H1 (cell line): Measurements from ENCODE around the gene ETS1. TPM values are rescaled to one million over a fixed set of nuclear protein-coding genes. Genes with fewer than 3 reads are reported as not detected.

Experiments used
- CTCF ChIA-PET: fragments of 300-600 bp; sonication (Branson Sonifier 250); formaldehyde crosslinking; loops from one replicate; lab custom pipeline; 2021; ENCODE audit not compliant: partially characterized antibody; lab: Charles Lee
- POLR2A ChIA-PET: fragments of 300-600 bp; sonication (Branson Sonifier 250); formaldehyde crosslinking; loops from one replicate; lab custom pipeline; 2021; ENCODE audit warnings: inconsistent platforms; ENCODE audit not compliant: partially characterized antibody; lab: Charles Lee
- DNase-seq, 2 experiments: peaks; one replicate each; pipeline versions ENCODE4 v3.0.0 to v3.0.0-alpha.2; 2010 to 2022; ENCODE audit warnings: low spot score in 2 of 2, low read depth in 1 of 2, mixed read lengths in 1 of 2
- FAIRE-seq: peaks from 2 replicates; lab custom pipeline; 2011; peaks lifted over from hg19 to GRCh38; lab: Jason Lieb, UNC
- H2AFZ ChIP-seq: 2 replicates; pipeline ENCODE4 v1.8.1; 2012; ENCODE audit warnings: low read length, inconsistent platforms
- H2AK5ac ChIP-seq: 2 replicates; pipeline ENCODE4 v1.6.1; 2013; ENCODE audit warnings: low read depth, low read length
- H2BK120ac ChIP-seq: replicated peaks from 2 replicates; pipeline ENCODE3; 2013; ENCODE audit warnings: low read depth, low read length, inconsistent platforms
- H2BK12ac ChIP-seq: 2 replicates; pipeline ENCODE4 v1.6.1; 2013; ENCODE audit warnings: low read depth, low read length
- H2BK15ac ChIP-seq: 2 replicates; pipeline ENCODE4 v1.6.1; 2013; ENCODE audit warnings: low read length
- H2BK20ac ChIP-seq: 2 replicates; pipeline ENCODE4 v1.6.1; 2013; ENCODE audit warnings: low read length
- H2BK5ac ChIP-seq: 2 replicates; pipeline ENCODE4 v1.6.1; 2013; ENCODE audit warnings: low read depth, low read length
- H3K14ac ChIP-seq: 2 replicates; pipeline ENCODE4 v1.6.1; 2013; ENCODE audit warnings: inconsistent platforms; ENCODE audit not compliant: insufficient read length
- H3K18ac ChIP-seq: 2 replicates; pipeline ENCODE4 v1.6.1; 2013; ENCODE audit warnings: low read length; ENCODE audit errors: extremely low read depth
- H3K23ac ChIP-seq: 2 replicates; pipeline ENCODE4 v1.6.1; 2013; ENCODE audit warnings: inconsistent platforms; ENCODE audit not compliant: insufficient read length
- H3K23me2 ChIP-seq: 2 replicates; pipeline ENCODE4 v1.6.1; 2013; ENCODE audit warnings: low read depth, low read length
- H3K27ac ChIP-seq: 2 replicates; pipeline ENCODE4 v1.6.1; 2011; ENCODE audit warnings: low read depth, low read length, inconsistent platforms
- H3K27me3 ChIP-seq, 4 experiments: replicated peaks in 1 of 4; 1 replicate in 1 of 4; 2 replicates in 3 of 4; pipeline versions ENCODE4 v1.6.1 to v1.8.1; 2011 to 2013; ENCODE audit warnings: low read length in 3 of 4, mild to moderate bottlenecking in 3 of 4, inconsistent platforms in 2 of 4, mixed read lengths in 2 of 4, moderate library complexity in 1 of 4; ENCODE audit not compliant: control insufficient read depth in 3 of 4, insufficient read depth in 3 of 4; ENCODE audit errors: extremely low read depth in 1 of 4
- H3K36me3 ChIP-seq, 4 experiments: 2 replicates each; pipeline versions ENCODE4 v1.6.1 to v1.8.1; 2011 to 2013; ENCODE audit warnings: mild to moderate bottlenecking in 4 of 4, low read length in 3 of 4, moderate library complexity in 2 of 4, control low read depth in 1 of 4, inconsistent platforms in 1 of 4; ENCODE audit not compliant: insufficient read depth in 4 of 4, control insufficient read depth in 2 of 4
- H3K4ac ChIP-seq: replicated peaks from 2 replicates; pipeline ENCODE3; 2013; ENCODE audit warnings: low read length, low read depth, mixed read lengths, inconsistent platforms; ENCODE audit not compliant: insufficient read length
- H3K4me1 ChIP-seq, 4 experiments: replicated peaks in 1 of 4; 1 replicate in 1 of 4; 2 replicates in 3 of 4; pipeline versions ENCODE4 v1.6.1 to v1.8.1; 2011 to 2013; ENCODE audit warnings: low read length in 3 of 4, inconsistent platforms in 2 of 4, mixed read lengths in 1 of 4; ENCODE audit not compliant: insufficient read depth in 4 of 4, control insufficient read depth in 3 of 4
- H3K4me2 ChIP-seq, 2 experiments: 2 replicates each; pipeline versions ENCODE4 v1.6.1 to v1.8.1; 2011 to 2013; ENCODE audit warnings: low read depth in 2 of 2, low read length in 2 of 2, control low read depth in 1 of 2, inconsistent platforms in 1 of 2, mild to moderate bottlenecking in 1 of 2; ENCODE audit not compliant: insufficient read depth in 1 of 2
- H3K4me3 ChIP-seq, 4 experiments: fragments of 200-600, 300-600 bp in 1 of 4; sonication (generic), shearing (Covaris generic), sonication (Bioruptor Twin) in 1 of 4; 2 replicates each; pipeline versions ENCODE4 v1.5.1 to v1.8.1; 2011 to 2016; ENCODE audit warnings: low read length in 4 of 4, low read depth in 3 of 4, control low read depth in 2 of 4, inconsistent platforms in 2 of 4, mild to moderate bottlenecking in 2 of 4, mixed read lengths in 1 of 4, moderate library complexity in 1 of 4; ENCODE audit not compliant: insufficient read depth in 2 of 4; ENCODE audit errors: extremely low read depth in 1 of 4
- H3K56ac ChIP-seq: replicated peaks from 2 replicates; pipeline ENCODE3; 2013; ENCODE audit warnings: low read depth, mild to moderate bottlenecking, mixed read lengths, low read length, inconsistent platforms; ENCODE audit not compliant: insufficient read length
- H3K79me1 ChIP-seq: 2 replicates; pipeline ENCODE4 v1.6.1; 2013; ENCODE audit warnings: low read depth, low read length, control low read depth
- H3K79me2 ChIP-seq, 2 experiments: 2 replicates each; pipeline versions ENCODE4 v1.6.1 to v1.8.1; 2012 to 2013; ENCODE audit warnings: low read length in 2 of 2, mild to moderate bottlenecking in 2 of 2, inconsistent platforms in 1 of 2; ENCODE audit not compliant: insufficient read depth in 2 of 2, control insufficient read depth in 1 of 2
- H3K9ac ChIP-seq, 4 experiments: replicated peaks in 1 of 4; 1 replicate in 1 of 4; 2 replicates in 3 of 4; pipeline versions ENCODE4 v1.6.1 to v1.8.1; 2011 to 2013; ENCODE audit warnings: low read depth in 3 of 4, low read length in 3 of 4, control low read depth in 2 of 4, mild to moderate bottlenecking in 2 of 4, moderate library complexity in 2 of 4, inconsistent platforms in 1 of 4; ENCODE audit errors: extremely low read depth in 1 of 4
- H3K9me3 ChIP-seq, 2 experiments: 2 replicates each; pipeline versions ENCODE4 v1.6.1 to v1.8.1; 2012 to 2013; ENCODE audit warnings: mild to moderate bottlenecking in 2 of 2, moderate library complexity in 2 of 2, control low read depth in 1 of 2, inconsistent platforms in 1 of 2, low read depth in 1 of 2, low read length in 1 of 2, mixed read lengths in 1 of 2; ENCODE audit not compliant: insufficient read depth in 2 of 2
- H4K20me1 ChIP-seq, 2 experiments: replicated peaks in 1 of 2; 2 replicates each; pipeline versions ENCODE3 to v1.8.1; 2011 to 2013; ENCODE audit warnings: inconsistent platforms in 2 of 2, low read length in 2 of 2, mild to moderate bottlenecking in 1 of 2; ENCODE audit not compliant: insufficient read depth in 2 of 2, control insufficient read depth in 1 of 2
- H4K5ac ChIP-seq: 2 replicates; pipeline ENCODE4 v1.6.1; 2013; ENCODE audit warnings: low read length, low read depth, mixed read lengths, inconsistent platforms; ENCODE audit not compliant: insufficient read length
- H4K8ac ChIP-seq: 2 replicates; pipeline ENCODE4 v1.8.0; 2013; ENCODE audit warnings: mild to moderate bottlenecking, moderate library complexity, low read length, inconsistent platforms; ENCODE audit not compliant: insufficient read depth; ENCODE audit errors: extremely low read depth
- H4K91ac ChIP-seq: replicated peaks from 2 replicates; pipeline ENCODE3; 2013; ENCODE audit warnings: low read length, mixed read lengths, inconsistent platforms; ENCODE audit not compliant: insufficient read length
- MAFK ChIP-seq: IDR thresholded peaks from 2 replicates; pipeline ENCODE4 v1.6.1; 2012; ENCODE audit warnings: low read depth, mild to moderate bottlenecking, improper control_type of control experiment, low read length
- POU5F1 ChIP-seq: IDR thresholded peaks from 2 replicates; pipeline ENCODE4 v1.6.1; 2011; ENCODE audit warnings: low read depth, mild to moderate bottlenecking, low read length, moderate library complexity
- SIRT6 ChIP-seq: IDR thresholded peaks from one replicate; pipeline ENCODE4 v1.7.1; 2012; ENCODE audit warnings: low read length, inconsistent platforms
- WGBS, 2 experiments: shearing (Covaris generic) in 1 of 2; methylation state at CpG; one replicate each; pipeline versions ENCODE4 v1.1.6 to v1.1.7; 2013 to 2015; ENCODE audit warnings: low lambda C conversion rate in 2 of 2, mixed read lengths in 2 of 2, inconsistent platforms in 1 of 2, low coverage in 1 of 2, missing lambda C conversion rate in 1 of 2; ENCODE audit not compliant: insufficient replicate concordance in 2 of 2, insufficient coverage in 1 of 2, insufficient read length in 1 of 2; ENCODE audit errors: extremely low coverage in 1 of 2, missing lambda C conversion rate in 1 of 2; 5-methylcytosine and 5-hydroxymethylcytosine counted together
- polyA plus RNA-seq, 7 experiments: library from polyadenylated mRNA; depleted of rRNA in 3 of 7; stranded (reverse) in 5 of 7; unstranded in 2 of 7; fragments of >200 nt in 5 of 7; fragments of 200-250 nt in 2 of 7; gene quantifications; 1 replicate in 5 of 7; 2 replicates in 1 of 7; 4 replicates in 1 of 7; pipeline versions ENCODE4 v1.2.1 to v1.2.3, GENCODE V29; 2011 to 2013; ENCODE audit warnings: missing spikeins in 2 of 7, mixed read lengths in 2 of 7
- total RNA-seq: library from RNA; stranded (reverse); fragmentation: NEBNext Ultra II Directional; extraction: Animal tissue kit (Norgen Biotek cat#: 25700); gene quantifications from 2 replicates; pipeline ENCODE4 v1.2.1, GENCODE V29; 2021

The ETS1 gene
- total and polyA plus RNA-seq, 2 of the 8 experiments (the other 6 are each of a cell fraction or from before 2014, with no cell fraction given), result 10.0 to 35.3 TPM

DNA sequence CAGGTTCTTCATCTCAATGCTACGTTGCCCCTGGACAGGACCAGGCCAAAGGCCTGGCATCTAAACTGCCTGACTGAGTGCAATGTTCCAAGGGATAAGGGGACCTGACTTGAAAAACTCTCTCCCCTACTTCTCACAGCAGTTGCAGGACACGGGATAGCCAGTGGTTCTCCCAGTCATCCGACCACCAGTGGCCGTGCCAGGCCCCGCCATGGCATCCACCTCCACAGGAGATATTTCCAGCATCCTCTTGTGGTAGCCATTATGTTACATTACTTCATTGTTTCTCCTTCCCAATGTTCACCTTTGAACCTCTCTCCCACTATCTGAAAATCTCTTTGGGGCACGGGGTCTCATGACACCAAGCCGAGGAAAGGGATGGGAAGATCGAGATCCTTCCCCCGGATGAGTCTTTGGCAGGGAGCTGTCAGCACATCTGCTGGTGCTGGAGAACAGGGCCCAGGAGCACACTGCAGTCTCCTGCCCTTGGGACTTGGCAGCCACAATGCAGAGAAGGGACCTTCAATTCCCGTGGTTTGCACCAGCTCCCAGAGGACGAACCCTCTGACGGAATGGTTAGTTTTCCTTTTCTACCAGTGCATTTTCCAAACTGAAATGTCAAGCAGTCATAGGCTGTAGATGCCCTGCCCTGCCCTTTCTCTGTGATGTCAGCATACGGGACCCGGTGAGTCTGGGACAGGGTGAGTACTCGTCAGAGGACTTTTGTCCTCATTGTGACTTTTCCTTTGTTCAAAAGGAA, 121.2 kb downstream of the ETS1 start:
- Histone ChIP-seq H3K9ac (no peak overlapping the region), H2AFZ (no peak overlapping the region), H4K5ac (no peak overlapping the region), H3K79me1 (no peaks in the 10 kb centered on the region), H3K23me2 (no peaks in the 10 kb centered on the region; the same call in 1 of the 2 replicates), H4K91ac (no peak overlapping the region), H3K4me1 (no peaks in the 10 kb centered on the region), H3K18ac (no peak overlapping the region), H3K27ac (no peak overlapping the region), H2BK120ac (no peak overlapping the region), H3K4ac (no peak overlapping the region), H3K36me3 (peaks cover 0 to 4% (median 0%) of the 10 kb centered on the region in 4 experiments; a peak in 2 of 8 replicates), H3K56ac (no peak overlapping the region), H4K20me1 (no peaks in the 10 kb centered on the region), H3K23ac (no peak overlapping the region), H2BK5ac (no peak overlapping the region), H3K79me2 (no peaks in the 10 kb centered on the region), H2BK12ac (no peak overlapping the region), H3K4me2 (no peak overlapping the region), H2BK15ac (no peak overlapping the region), H3K14ac (no peak overlapping the region), H3K27me3 (no peaks in the 10 kb centered on the region), H3K4me3 (no peak overlapping the region), H3K9me3 (no peaks in the 10 kb centered on the region), H2AK5ac (no peak overlapping the region), H2BK20ac (no peak overlapping the region), H4K8ac (no peak overlapping the region)
- FAIRE-seq (no peak), DNase-seq (no peak)
- no peak for TF ChIP-seq SIRT6
- no peak for TF ChIP-seq POU5F1
- no peak for TF ChIP-seq MAFK
- CTCF ChIA-PET, result interaction anchor here (1.0 to 1.1 kb wide), 2 partner anchors 19 to 88 kb away, joined by 3 to 5 read pairs; no protein-coding TSS in a partner anchor
- 83% methylated on average over 15 of the region's 15 CpGs; no CpG with 5 or more reads in 1 of the 2 experiments for WGBS, 2 experiments
- POLR2A ChIA-PET, result no interaction called here
